Measurements from ENCODE around the gene CARMIL1. TPM values are rescaled to one million over a fixed set of nuclear protein-coding genes. Genes with fewer than 3 reads are reported as not detected.

CARMIL1 gene
- total RNA-seq, 1 experiment from 2014 or later, result 25.9 TPM

- no TSS peak for BruUV-seq (replicated peaks)
- H3K4me3 Mint-ChIP-seq (ENCODE audit: unreplicated experiment), result no peak overlapping the region
- ChIA-PET POLR2A (no interaction called here), CTCF (no interaction called here)
- intact Hi-C loops (cut with micrococcal nuclease; ENCODE audit: unreplicated experiment), result no loop called here
- Histone ChIP-seq H3K27me3 (replicated peaks; ENCODE audit: control insufficient read depth, insufficient read depth, low read length) (no peaks in the 10 kb centered on the region), H3K9me3 (no peaks in the 10 kb centered on the region), H3K4me3 (ENCODE audit: low read depth, low read length) (no peak overlapping the region), H3K4me1 (peaks cover 33% of the 10 kb centered on the region), H3K36me3 (ENCODE audit: control insufficient read depth, insufficient read depth, low read length) (no peaks in the 10 kb centered on the region)
- peaks cover 32% of the 10 kb centered on the region for H3K4me1 Mint-ChIP-seq (ENCODE audit: low read depth, unreplicated experiment)
- H3K27me3 Mint-ChIP-seq (ENCODE audit: insufficient read depth, unreplicated experiment), result no peaks in the 10 kb centered on the region
- TF ChIP-seq, protein P1, sequence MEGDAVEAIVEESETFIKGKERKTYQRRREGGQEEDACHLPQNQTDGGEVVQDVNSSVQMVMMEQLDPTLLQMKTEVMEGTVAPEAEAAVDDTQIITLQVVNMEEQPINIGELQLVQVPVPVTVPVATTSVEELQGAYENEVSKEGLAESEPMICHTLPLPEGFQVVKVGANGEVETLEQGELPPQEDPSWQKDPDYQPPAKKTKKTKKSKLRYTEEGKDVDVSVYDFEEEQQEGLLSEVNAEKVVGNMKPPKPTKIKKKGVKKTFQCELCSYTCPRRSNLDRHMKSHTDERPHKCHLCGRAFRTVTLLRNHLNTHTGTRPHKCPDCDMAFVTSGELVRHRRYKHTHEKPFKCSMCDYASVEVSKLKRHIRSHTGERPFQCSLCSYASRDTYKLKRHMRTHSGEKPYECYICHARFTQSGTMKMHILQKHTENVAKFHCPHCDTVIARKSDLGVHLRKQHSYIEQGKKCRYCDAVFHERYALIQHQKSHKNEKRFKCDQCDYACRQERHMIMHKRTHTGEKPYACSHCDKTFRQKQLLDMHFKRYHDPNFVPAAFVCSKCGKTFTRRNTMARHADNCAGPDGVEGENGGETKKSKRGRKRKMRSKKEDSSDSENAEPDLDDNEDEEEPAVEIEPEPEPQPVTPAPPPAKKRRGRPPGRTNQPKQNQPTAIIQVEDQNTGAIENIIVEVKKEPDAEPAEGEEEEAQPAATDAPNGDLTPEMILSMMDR (IDR thresholded peaks at IDR 0.05; ENCODE audit: insufficient read depth in 1 of 2, low read depth in 1 of 2, low read length in 1 of 2, severe bottlenecking in 1 of 2, unreplicated experiment in 1 of 2), result no peak
- no peak for DNase-seq
- no peak overlapping the region for H3K27ac Mint-ChIP-seq (ENCODE audit: unreplicated experiment)
- no peaks in the 10 kb centered on the region for H3K36me3 Mint-ChIP-seq (ENCODE audit: insufficient read depth, unreplicated experiment)
- H3K9me3 Mint-ChIP-seq (ENCODE audit: unreplicated experiment), result no peaks in the 10 kb centered on the region
Measured at GRCh38 chr6:25341203-25341552, 62.0 kb downstream of the CARMIL1 start.

DNA sequence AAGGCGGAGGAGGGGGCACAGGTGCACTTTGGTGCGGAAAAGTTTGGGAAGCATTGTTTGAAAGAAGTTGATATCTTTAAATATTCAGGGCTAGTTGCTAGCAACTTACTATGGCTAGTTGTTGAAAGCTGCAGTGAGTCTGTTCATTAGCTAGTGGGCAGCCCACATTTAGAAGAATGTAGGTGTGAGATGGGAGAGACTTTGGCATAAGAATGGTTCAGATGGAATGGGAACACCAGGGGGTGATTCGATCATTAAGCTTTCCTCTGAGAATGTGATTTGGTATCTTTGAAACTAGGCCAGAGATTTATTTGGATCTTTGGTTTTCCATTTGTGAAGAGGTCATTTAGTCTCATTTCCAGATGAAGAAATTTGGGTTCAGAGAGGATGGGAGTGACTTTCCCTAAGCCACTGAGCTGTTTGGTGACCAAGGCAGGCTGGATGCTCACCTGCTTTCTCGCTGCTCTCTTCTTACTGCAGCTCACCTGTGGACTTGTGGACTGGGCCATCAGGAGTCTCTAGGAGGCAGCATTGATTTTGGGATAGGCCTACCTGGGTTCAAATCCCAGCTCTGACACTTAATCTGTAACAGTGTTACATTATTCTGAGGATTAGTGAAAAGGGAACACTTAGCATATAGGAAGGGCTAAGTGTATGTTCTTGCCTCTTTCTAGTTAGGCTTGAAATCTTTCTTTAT lies 62.9 kb downstream of the CARMIL1 start:
- no TSS peak for BruUV-seq (replicated peaks)
- ChIA-PET POLR2A (no interaction called here), CTCF (interaction anchor here (0.6 kb wide), 1 partner anchor 182 kb away, joined by 3 read pairs; no protein-coding TSS in a partner anchor)
- H3K4me3 Mint-ChIP-seq (ENCODE audit: unreplicated experiment), result no peak overlapping the region
- H3K36me3 Mint-ChIP-seq (ENCODE audit: insufficient read depth, unreplicated experiment), result no peaks in the 10 kb centered on the region
- no peaks in the 10 kb centered on the region for H3K9me3 Mint-ChIP-seq (ENCODE audit: unreplicated experiment)
- DNase-seq, result no peak
- no peaks in the 10 kb centered on the region for H3K36me3 ChIP-seq (ENCODE audit: control insufficient read depth, insufficient read depth, low read length)
- no peaks in the 10 kb centered on the region for H3K27me3 Mint-ChIP-seq (ENCODE audit: insufficient read depth, unreplicated experiment)
- no peaks in the 10 kb centered on the region for H3K9me3 ChIP-seq
- TF ChIP-seq, protein P1 (IDR thresholded peaks at IDR 0.05; ENCODE audit: insufficient read depth in 1 of 2, low read depth in 1 of 2, low read length in 1 of 2, severe bottlenecking in 1 of 2, unreplicated experiment in 1 of 2), result no peak
- no peak overlapping the region for H3K27ac Mint-ChIP-seq (ENCODE audit: unreplicated experiment)
- H3K27me3 ChIP-seq (replicated peaks; ENCODE audit: control insufficient read depth, insufficient read depth, low read length), result no peaks in the 10 kb centered on the region
- intact Hi-C loops (cut with micrococcal nuclease; ENCODE audit: unreplicated experiment), result no loop called here
- peaks cover 27% of the 10 kb centered on the region for H3K4me1 Mint-ChIP-seq (ENCODE audit: low read depth, unreplicated experiment)
- H3K4me1 ChIP-seq, result peaks cover 28% of the 10 kb centered on the region
- H3K4me3 ChIP-seq (ENCODE audit: low read depth, low read length), result no peak overlapping the region

GRCh38 chr6:25342802-25343201 lies 63.6 kb downstream of the CARMIL1 start:
- no peak overlapping the region for H3K27ac Mint-ChIP-seq (ENCODE audit: unreplicated experiment)
- intact Hi-C loops (cut with micrococcal nuclease; ENCODE audit: unreplicated experiment), result no loop called here

More at GRCh38 chr6:25342802-25343201, 63.6 kb downstream of the CARMIL1 start:
- CTCF ChIA-PET, result no interaction called here
- Mint-ChIP-seq H3K4me3 (ENCODE audit: unreplicated experiment) (no peak overlapping the region), H3K4me1 (ENCODE audit: low read depth, unreplicated experiment) (peaks cover 23% of the 10 kb centered on the region), H3K9me3 (ENCODE audit: unreplicated experiment) (no peaks in the 10 kb centered on the region), H3K36me3 (ENCODE audit: insufficient read depth, unreplicated experiment) (no peaks in the 10 kb centered on the region), H3K27me3 (ENCODE audit: insufficient read depth, unreplicated experiment) (no peaks in the 10 kb centered on the region)
- no peak for DNase-seq
- no peaks in the 10 kb centered on the region for H3K27me3 ChIP-seq (replicated peaks; ENCODE audit: control insufficient read depth, insufficient read depth, low read length)
- H3K36me3 ChIP-seq (ENCODE audit: control insufficient read depth, insufficient read depth, low read length), result no peaks in the 10 kb centered on the region
- TF ChIP-seq, protein P1 (IDR thresholded peaks at IDR 0.05; ENCODE audit: insufficient read depth in 1 of 2, low read depth in 1 of 2, low read length in 1 of 2, severe bottlenecking in 1 of 2, unreplicated experiment in 1 of 2), result no peak
- H3K4me1 ChIP-seq, result peaks cover 21% of the 10 kb centered on the region
- no peak overlapping the region for H3K4me3 ChIP-seq (ENCODE audit: low read depth, low read length)
- no TSS peak for BruUV-seq (replicated peaks)
- POLR2A ChIA-PET, result interaction anchor here (0.6 kb wide), 1 partner anchor 8 kb away, joined by 3 read pairs; no protein-coding TSS in a partner anchor
- H3K9me3 ChIP-seq, result no peaks in the 10 kb centered on the region

Data from Caco-2 (cell line).